Measurements from ENCODE around the gene ZNF497.

- TF ChIP-seq POLR2AphosphoS5 (IDR thresholded peaks at IDR 0.05): no peak
- TF ChIP-seq CTCF (IDR thresholded peaks at IDR 0.05): no peak
- no peak for TF ChIP-seq POLR2A (IDR thresholded peaks at IDR 0.05)
Measured at GRCh38 chr19:58364146-58364545, 1.6 kb upstream of the ZNF497 start.
